Esophagus squamous epithelium (tissue), 4 donors: ENCODE measurements around the gene MAU2.

Experiments used
- POLR2A ChIP-seq, 4 donors: fragments of 450-650 bp; IDR thresholded peaks; one replicate each; pipeline ENCODE4 v1.6.1; 2017; ENCODE audit warnings: antibody characterized with exemption in 4 of 4, mild to moderate bottlenecking in 4 of 4, moderate library complexity in 3 of 4
- TF ChIP-seq, protein P1 (sequence below), 6 experiments: fragments of 450-650 bp in 4 of 6; fragments of 200-600 bp in 2 of 6; sonication (generic) in 2 of 6; IDR thresholded peaks; one replicate each; pipeline ENCODE4 v1.5.1; 2016 to 2019; ENCODE audit warnings: antibody characterized with exemption in 6 of 6, mild to moderate bottlenecking in 4 of 6, moderate library complexity in 4 of 6

DNA sequence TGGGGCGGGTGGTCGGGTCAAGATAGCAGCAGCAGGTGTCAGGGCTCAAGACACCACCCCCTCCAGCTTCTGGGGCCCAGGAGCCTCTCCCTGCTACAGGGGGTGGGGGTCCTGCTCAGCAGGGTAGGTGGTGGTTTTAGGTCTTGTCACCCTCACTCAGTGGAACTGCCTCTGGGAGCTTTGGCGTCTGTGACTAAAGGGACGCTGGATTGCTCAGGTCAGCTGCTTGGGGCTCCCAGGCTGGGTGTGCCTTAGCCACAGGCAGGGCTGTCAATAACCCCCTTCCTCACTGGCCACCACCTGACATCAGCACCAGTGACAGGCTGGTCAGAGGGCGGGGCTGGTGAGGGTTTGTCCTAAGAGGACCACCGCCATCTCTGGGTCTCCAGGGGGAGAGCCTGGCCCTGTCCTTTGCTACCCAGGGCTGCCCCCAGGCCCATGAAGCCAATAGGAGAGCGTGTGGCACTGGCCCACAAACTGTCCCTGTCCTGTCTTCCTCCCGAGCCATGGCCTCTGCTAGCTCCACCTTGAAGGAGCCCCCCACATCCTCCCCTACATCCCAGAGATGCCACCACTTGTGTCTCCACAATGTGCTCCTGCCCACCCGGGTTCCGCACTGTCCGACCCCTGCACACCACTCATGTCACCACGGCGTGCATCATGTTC is 36.4 kb downstream of the MAU2 start:
- TF ChIP-seq, protein P1, sequence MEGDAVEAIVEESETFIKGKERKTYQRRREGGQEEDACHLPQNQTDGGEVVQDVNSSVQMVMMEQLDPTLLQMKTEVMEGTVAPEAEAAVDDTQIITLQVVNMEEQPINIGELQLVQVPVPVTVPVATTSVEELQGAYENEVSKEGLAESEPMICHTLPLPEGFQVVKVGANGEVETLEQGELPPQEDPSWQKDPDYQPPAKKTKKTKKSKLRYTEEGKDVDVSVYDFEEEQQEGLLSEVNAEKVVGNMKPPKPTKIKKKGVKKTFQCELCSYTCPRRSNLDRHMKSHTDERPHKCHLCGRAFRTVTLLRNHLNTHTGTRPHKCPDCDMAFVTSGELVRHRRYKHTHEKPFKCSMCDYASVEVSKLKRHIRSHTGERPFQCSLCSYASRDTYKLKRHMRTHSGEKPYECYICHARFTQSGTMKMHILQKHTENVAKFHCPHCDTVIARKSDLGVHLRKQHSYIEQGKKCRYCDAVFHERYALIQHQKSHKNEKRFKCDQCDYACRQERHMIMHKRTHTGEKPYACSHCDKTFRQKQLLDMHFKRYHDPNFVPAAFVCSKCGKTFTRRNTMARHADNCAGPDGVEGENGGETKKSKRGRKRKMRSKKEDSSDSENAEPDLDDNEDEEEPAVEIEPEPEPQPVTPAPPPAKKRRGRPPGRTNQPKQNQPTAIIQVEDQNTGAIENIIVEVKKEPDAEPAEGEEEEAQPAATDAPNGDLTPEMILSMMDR (IDR thresholded peaks at IDR 0.05), result no peak
- TF ChIP-seq POLR2A (IDR thresholded peaks at IDR 0.05), result no peak
